Inflammatory macrophage treated with lipopolysaccharide for 4 hours (primary cell): ENCODE data around the gene CRYBG1.
"Not testable (repeated sequence)": the region's sequence is repeated elsewhere in the genome, so short reads cannot be mapped to it uniquely, and the experiment has no call there.

ENCODE experiments used
- DNase-seq: peaks from one replicate; pipeline ENCODE4 v3.0.0-alpha.2; 2020

The CRYBG1 gene

GRCh38 chr6:106528521-106528920, 168.0 kb downstream of the CRYBG1 start:
- no peak for DNase-seq

GRCh38 chr6:106529438-106529837, 168.9 kb downstream of the CRYBG1 start:
- no peak for DNase-seq

- no peak for DNase-seq
Observed at GRCh38 chr6:106530026-106530425, 169.5 kb downstream of the CRYBG1 start.

GRCh38 chr6:106530502-106530901, 170.0 kb downstream of the CRYBG1 start:
- no peak for DNase-seq

GRCh38 chr6:106533054-106533453, 172.5 kb downstream of the CRYBG1 start:
- DNase-seq, result peak; percentile 51

GRCh38 chr6:106534004-106534403, 173.5 kb downstream of the CRYBG1 start:
- no peak for DNase-seq

GRCh38 chr6:106534564-106534982, 174.1 kb downstream of the CRYBG1 start:
- DNase-seq, result no peak

- DNase-seq, result no peak
Observed at GRCh38 chr6:106535012-106535411, 174.5 kb downstream of the CRYBG1 start.

GRCh38 chr6:106536357-106536756, 175.8 kb downstream of the CRYBG1 start:
- DNase-seq, result no peak

- peak; percentile 63 for DNase-seq
Observed at GRCh38 chr6:106536851-106537250, 176.3 kb downstream of the CRYBG1 start.

- no peak for DNase-seq
Observed at GRCh38 chr6:106537662-106538061, 177.1 kb downstream of the CRYBG1 start.

- peak; percentile 54 for DNase-seq
Observed at GRCh38 chr6:106538145-106538544, 177.6 kb downstream of the CRYBG1 start.

GRCh38 chr6:106539936-106540335, 179.4 kb downstream of the CRYBG1 start:
- DNase-seq, result no peak

GRCh38 chr6:106540432-106540831, 179.9 kb downstream of the CRYBG1 start:
- no peak for DNase-seq

GRCh38 chr6:106540907-106541306, 180.4 kb downstream of the CRYBG1 start:
- DNase-seq, result no peak

GRCh38 chr6:106546261-106546690, 185.8 kb downstream of the CRYBG1 start:
- DNase-seq, result no peak

GRCh38 chr6:106546691-106547414, 186.3 kb downstream of the CRYBG1 start:
- peak; percentile 66 for DNase-seq

- DNase-seq, result peak; percentile 45
Observed at GRCh38 chr6:106547601-106548453, 187.3 kb downstream of the CRYBG1 start.

- not testable (repeated sequence) for DNase-seq
Observed at GRCh38 chr6:106548926-106549455, 188.5 kb downstream of the CRYBG1 start.

GRCh38 chr6:106549521-106549920, 189.0 kb downstream of the CRYBG1 start:
- no peak for DNase-seq

GRCh38 chr6:106551155-106551554, 190.6 kb downstream of the CRYBG1 start:
- DNase-seq, result no peak

GRCh38 chr6:106553440-106553839, 192.9 kb downstream of the CRYBG1 start:
- no peak for DNase-seq

GRCh38 chr6:106555767-106556166, 195.2 kb downstream of the CRYBG1 start:
- no peak for DNase-seq
